Activated CD4-positive, alpha-beta T cell treated with anti-CD3 and anti-CD28 coated beads for 1 hour (primary cell): ENCODE results near the gene ALOX12B.
"Not testable (repeated sequence)": the region's sequence is repeated elsewhere in the genome, so short reads cannot be mapped to it uniquely, and the experiment has no call there.

Source experiments
- DNase-seq: peaks from one replicate; pipeline ENCODE4 v3.0.0-alpha.2; 2020

The ALOX12B gene

DNA sequence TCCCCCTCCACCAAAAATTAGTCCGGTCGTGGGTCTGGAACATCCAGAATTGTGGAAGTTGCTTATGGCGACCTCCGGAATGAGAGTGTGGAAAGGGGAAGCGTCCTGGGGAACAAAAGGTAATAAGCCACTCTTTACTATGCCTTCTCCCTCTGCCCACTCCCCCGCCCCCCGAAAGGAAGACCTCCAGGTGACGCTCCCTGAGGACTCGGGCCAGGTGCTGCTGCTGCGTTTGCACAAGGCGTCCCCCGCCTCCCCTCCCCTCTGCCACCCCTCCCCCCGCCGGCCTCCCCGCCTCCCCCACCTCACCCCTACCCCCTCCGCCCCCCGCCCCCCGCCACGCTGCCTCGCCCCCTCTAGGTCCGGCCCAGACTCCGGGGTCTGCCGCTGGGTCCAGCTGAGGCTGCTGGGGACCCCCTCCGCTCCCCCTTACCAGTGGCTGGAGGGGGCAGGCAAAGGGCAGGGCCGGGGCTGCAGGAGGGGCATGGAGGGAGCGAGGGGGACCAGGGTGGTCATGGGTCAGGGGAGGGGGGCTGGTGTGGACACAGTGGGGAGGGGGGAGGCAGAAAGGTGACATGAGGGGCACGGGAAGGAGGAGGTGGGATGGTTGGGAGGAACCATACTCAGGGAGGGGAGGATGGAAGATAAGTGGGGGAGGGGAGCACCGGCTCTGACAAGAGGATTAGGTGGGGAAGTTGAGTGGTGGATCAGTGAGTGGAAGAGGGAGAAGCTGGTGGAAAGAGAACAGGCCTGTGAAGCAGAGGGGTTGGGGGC lies 23.6 kb downstream of the ALOX12B start:
- no peak for DNase-seq

DNA sequence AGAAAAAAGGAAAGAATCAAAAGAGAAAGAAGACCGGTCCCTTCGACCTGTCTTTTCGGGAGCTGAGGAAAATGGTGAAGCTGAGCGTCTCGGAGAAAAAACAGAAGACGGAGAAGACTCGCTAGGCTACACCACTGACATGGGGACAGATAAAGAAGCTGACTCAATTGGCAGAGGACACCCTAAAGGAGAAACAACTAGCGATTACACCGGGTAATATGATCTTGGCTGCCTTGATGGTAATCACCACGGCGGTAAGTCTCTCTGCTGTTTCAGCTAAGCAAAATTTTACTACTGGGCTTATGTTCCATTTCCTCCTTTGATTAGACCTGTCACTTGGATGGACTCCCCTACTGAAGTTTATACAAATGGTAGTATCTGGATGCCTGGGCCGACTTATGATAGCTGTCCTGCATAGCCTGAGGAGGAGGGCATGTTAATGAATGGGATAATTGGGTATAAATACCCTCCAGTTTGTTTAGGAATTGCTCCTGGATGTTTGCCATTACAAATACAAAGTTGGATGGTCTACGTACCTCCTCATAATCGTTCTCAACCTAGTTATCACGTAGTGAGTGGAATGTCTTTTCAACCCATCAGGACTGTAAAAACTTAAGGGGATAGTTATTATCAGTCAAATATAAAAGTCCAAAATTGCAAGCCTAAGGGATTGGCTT lies 24.6 kb downstream of the ALOX12B start:
- DNase-seq, result no peak

DNA sequence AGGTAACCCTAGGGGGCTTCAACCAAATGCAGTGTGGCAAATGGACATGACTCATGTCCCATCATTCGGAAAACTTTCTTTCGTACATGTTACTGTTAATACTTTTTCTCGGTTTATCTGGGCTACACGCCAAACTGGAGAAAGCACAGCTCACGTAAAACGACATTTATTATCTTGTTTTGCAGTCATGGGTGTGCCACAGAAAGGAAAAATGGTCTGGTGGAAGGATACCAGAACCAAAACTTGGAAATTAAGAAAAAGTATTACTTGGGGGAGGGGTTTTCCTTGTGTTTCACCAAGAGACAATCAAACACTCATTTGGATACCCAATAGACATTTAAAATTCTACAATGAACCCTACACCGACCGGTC lies 25.1 kb downstream of the ALOX12B start:
- no peak for DNase-seq

DNA sequence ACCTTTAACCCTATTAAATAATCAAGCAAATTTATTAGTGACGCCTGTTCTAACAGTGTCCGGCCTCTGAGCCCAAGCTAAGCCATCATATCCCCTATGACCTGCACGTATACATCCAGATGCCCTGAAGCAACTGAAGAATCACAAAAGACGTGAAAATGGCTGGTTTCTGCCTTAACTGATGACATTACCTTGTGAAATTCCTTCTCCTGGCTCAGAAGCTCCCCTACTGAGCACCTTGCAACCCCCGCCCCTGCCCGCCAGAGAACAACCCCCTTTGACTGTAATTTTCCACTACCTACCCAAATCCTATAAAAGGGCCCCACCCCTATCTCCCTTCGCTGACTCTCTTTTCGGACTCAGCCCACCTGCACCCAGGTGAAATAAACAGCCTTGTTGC lies 25.7 kb downstream of the ALOX12B start:
- not testable (repeated sequence) for DNase-seq

DNA sequence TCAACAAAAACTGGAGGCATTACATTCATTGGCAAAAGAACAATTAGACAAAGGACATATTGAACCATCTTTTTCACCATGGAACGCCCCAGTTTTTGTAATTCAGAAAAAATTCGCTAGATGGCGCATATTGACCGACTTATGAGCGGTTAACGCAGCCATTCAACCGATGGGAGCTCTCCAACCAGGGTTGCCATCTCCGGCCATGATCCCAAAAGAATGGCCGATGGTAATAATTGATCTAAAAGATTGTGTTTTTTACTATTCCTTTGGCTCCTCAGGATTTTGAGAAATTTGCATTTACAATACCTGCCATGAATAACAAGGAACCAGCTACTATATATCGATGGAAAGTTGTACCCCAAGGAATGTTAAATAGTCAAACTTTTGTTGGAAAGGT lies 27.2 kb downstream of the ALOX12B start:
- no peak for DNase-seq

DNA sequence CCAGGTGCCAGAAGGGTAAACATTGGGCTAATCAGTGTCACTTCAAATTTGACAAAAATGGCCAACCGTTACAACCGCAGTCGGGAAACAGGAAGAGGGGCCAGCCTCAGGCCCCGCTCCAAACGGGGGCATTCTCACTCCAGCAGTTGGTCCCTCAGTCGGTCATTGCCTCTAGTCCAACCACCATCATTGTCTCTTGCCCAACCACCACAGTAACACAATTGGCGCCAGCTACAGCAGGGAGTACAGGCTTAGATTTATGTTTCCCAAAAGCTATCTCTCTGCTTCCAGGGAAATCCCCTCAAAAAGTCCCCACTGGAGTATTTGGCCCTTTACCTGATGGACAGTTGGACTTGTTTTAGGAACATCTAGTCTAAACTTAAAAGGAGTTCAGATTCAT lies 28.4 kb downstream of the ALOX12B start:
- no peak for DNase-seq

DNA sequence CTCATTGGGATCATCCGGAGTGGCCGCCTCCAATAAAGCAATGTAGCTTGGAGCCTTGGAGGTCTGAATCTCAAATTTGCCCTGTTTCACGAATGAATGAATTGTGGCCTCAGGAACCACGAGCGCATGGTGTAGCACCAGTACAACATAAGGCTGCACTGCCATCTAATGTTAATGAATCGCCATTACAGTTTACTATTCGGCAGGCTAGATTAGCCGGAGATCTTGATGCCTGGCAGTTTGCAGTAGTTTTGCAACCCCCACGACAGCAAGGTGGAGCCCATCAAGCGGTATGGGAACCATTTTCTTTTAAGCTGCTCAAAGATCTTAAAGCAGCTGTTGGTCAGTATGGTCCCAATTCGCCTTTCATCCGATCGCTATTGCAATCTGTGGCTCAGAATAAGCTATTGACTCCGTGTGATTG lies 29.8 kb downstream of the ALOX12B start:
- DNase-seq, result no peak

DNA sequence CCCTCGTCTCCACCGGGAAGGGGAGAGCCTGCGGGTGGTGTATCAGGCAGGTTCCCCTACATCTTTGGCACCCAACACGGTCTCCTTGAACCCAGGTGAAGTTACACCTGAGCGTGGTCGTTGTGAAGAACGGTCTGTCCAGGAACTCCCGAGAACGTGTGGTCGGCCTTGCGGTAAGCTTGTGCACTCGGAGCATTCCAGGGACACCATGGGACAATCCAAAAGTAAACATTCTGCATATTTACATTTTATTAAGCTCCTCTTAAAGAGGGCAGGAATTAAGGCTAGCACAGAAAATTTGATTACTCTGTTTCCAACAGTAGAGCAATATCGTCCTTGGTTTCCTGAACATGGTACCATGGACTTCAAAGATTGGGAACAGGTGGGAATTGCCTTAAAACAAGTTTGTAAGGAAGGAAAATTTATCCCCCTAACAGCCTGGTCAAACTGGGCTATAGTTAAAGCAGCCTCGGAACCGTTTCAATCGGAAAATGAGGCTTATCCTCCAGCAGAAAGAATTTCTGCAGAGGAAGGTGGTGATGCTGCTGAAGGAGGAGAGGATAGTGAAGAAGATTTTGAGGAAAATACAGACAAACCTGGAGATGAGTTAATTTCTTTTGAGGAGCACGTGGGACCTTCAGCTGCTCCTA lies 30.4 kb downstream of the ALOX12B start:
- no peak for DNase-seq

DNA sequence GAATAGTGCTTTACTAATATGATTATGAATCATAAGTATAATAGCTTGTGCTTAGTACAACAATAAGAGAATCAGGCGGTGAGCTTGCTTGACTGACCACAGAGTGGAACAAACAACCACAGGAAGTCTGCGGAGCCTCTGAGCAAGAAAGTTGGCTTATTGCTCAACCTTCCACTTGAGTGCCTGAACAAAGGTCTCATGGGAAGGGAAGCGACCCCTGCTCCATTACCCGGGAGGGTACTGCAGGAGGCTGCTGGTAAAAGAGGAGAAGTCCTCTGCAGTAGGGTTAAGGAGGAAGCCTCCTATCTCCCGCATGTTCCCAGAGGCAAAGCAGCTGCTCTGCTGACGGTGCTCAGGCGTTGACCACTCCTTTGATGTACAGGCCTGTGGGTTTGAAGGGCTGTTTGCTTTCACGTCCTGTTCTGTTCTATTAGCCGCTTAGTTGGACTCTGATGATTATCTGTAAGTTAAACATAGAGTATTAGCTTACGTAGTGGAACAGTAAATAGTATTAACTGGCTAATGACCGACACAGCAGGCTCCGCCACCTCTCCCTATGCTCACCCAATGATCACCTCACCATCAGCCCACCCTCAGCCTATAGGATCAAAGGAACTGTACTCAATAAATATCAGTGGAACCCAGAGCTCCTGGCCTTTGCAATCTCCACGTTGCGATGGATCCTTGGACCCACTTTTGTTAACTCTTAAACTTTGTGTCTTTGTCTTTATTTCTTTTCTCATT lies 31.1 kb downstream of the ALOX12B start:
- no peak for DNase-seq

DNA sequence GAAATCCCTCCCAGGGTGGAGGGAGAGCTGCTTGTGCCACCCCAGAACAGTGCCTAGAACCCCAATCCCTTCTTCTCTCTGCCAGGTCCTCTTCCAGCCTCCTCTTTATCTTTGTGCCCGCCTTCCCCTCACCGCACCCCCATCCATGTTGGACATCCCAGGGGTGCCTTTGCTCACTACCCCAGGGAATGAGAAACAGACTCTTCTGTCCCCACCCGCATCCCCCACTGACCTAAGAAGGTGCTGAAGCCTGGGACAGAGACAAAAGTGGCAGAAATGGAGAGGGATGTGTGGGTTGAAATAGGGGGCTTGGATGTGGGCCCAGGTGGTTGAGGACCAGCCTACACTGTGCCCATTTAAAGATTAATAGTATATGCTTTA lies 31.7 kb downstream of the ALOX12B start:
- DNase-seq, result no peak

DNA sequence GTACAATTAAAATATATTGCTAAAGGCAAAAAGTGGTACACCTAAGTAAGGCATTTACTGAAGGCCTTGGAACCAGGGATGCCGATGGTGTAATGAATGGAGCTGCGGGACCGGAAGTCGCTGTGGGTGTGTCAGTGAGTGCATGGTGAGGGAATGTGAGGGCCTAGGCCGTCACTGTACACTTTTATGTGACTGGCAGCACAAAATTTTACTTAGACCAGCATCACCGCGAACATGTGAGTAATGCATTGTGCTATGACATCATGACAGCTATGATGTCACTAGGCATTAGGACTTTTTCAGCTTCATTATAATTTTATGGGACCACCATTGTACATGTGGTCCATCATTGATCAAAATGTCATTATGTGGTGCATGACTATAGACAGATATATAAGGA lies 33.9 kb downstream of the ALOX12B start:
- no peak for DNase-seq

DNA sequence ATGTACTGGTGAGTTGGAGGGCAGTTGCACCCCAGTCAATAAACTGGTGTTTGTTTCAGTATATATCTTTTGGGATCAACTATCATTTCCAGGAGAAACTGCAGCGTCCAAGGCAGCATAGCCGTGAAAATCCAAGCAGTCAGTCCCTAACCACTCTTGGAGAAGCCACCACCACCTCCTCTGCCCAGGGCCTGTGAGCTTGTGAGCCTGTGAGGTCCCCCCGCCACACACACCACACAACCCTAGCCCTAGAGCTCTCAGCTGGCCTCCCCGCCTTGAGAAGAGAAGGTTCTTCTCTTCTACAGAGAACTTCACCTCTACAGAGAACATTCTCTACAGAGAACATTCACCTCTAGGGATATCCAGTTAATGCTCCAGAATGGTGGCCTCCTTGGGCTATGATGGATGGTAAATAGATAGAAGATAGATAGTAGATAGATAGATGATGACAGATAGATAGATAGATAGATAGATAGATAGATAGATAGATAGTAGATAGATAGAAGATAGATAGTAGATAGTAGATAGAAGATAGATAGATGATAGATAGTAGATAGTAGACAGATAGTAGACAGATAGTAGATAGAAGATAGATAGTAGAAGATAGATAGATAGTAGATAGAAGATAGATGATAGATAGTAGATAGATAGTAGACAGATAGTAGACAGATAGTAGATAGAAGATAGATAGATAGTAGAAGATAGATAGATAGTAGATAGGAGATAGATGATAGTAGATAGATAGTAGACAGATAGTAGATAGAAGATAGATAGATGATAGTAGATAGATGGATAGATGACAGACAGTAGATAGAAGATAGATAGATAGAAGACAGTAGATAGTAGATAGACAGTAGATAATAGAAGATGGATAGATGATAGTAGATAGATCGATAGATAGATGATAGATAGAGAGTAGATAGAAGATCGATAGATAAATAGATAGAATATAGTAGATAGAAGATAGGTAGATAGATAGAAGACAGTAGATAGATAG lies 35.0 kb downstream of the ALOX12B start:
- DNase-seq, result no peak

DNA sequence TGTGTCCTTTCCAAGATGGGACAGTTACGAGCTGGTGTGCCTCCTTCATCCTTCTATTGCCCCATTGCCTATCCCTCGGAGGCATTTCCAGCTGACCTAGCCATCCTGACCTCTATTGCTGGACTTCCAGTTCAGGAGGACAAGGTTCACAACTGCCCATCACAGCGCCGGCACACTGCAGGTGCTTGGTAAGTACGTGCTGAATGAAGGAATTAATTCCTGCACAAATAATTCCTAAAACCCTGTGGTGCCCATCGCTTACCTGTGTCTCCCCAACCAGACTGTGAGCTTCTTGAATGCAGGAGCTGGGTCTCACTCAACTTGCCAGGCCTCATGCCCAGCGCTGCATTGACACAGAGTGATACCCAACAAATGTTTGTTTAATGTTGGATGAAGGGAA lies 35.7 kb downstream of the ALOX12B start:
- no peak for DNase-seq

DNA sequence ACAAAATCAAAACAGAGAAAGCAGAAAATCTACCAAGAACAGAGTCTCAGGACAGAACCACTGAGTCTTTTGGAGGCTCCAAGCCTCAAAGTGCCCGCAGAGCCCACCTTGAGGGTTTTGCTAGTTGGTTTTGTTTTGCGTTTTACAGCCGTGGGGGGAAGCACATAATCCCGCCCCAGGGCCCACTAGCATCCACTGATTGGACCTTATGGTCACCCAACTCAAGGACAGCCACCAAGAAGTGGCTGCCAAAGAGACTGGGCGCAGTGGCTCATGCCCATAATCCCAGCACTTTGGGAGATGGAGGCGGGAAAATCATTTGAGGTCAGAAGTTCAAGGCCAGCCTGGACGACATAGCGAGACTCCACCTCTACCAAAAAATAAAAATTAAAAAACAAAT lies 38.8 kb downstream of the ALOX12B start:
- no peak for DNase-seq

DNA sequence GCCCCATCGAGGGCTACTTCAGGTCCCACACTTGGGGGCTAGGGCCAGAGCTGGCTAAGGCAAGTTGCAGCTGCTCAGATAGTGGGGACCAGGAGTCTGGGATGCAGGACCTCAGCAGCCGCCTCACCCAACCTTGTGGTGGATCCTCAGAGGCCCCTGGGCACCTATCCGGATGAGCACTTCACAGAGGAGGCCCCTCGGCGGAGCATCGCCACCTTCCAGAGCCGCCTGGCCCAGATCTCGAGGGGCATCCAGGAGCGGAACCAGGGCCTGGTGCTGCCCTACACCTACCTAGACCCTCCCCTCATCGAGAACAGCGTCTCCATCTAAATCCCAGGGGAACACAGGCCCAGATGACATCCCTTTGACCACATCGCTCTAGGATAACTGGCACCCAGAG lies 39.3 kb downstream of the ALOX12B start:
- no peak for DNase-seq

DNA sequence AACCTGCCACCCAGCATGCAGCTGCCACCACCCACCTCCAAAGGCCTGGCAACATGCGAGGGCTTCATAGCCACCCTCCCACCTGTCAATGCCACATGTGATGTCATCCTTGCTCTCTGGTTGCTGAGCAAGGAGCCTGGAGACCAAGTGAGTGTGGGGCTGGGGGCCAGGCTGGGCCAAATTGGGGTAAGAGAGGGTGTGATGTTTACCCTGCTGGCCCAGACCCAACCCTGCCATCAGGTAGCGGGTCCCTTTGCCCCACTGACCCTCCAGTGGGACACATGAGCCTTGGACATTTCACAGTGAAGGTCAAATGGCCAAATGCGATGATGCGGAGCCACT lies 39.8 kb downstream of the ALOX12B start:
- DNase-seq, result no peak

DNA sequence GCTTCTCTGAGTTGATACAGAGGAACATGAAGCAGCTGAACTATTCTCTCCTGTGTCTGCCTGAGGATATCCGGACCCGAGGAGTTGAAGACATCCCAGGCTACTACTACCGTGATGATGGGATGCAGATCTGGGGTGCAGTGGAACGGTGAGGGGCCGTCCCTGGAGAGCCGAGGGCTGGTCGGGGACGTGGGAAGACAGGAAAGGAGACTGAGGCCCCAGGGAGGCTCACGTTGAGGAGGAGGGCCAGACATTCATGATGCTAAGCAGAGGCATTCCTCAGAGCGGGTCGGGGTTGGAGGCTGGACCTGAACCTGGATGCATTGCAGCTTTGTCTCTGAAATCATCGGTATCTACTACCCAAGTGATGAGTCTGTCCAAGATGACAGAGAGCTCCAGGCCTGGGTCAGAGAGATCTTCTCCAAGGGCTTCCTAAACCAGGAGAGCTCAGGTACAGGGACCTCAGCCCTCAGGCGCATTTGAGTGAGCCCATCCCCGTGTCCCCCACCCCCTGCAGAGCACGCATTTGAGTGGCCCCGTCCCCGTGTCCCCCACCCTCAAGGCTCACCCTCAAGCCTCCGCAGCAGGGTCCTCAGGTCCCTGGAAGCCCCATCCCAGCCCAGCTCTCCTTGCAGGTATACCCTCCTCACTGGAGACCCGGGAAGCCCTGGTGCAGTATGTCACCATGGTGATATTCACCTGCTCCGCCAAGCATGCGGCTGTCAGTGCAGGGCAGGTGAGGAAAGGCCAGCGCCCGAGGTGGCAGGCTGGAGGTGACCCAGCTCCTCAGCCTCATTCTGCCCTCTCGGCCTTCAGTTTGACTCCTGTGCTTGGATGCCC lies 40.4 kb downstream of the ALOX12B start:
- no peak for DNase-seq

DNA sequence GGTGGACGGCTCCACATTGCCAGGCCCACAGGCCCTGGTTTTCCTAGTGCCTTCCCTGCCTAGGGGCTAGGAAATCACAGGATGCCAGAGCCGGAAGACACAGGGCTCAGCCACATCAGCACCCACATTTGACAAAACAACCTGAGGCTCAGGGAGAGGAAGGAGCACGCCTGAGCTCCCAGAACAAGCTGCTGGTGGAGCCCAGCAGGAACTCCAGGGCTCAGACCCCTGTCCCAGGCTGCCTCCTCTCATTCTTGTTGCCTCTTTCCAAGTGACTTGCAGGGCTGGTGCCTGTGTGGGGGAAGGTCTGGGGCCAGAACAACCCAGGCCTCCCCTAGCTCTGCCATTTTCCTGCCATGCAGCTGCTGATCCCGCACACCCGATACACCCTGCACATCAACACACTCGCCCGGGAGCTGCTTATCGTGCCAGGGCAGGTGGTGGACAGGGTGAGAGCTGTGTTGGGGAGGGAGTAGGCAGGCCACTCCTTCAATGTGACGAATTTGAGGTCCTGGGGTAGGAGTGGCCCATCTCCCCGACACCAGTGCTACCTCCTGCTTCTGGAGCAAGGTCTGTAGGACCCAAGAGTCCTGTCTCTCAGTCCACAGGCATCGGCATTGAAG lies 41.1 kb downstream of the ALOX12B start:
- no peak for DNase-seq

DNA sequence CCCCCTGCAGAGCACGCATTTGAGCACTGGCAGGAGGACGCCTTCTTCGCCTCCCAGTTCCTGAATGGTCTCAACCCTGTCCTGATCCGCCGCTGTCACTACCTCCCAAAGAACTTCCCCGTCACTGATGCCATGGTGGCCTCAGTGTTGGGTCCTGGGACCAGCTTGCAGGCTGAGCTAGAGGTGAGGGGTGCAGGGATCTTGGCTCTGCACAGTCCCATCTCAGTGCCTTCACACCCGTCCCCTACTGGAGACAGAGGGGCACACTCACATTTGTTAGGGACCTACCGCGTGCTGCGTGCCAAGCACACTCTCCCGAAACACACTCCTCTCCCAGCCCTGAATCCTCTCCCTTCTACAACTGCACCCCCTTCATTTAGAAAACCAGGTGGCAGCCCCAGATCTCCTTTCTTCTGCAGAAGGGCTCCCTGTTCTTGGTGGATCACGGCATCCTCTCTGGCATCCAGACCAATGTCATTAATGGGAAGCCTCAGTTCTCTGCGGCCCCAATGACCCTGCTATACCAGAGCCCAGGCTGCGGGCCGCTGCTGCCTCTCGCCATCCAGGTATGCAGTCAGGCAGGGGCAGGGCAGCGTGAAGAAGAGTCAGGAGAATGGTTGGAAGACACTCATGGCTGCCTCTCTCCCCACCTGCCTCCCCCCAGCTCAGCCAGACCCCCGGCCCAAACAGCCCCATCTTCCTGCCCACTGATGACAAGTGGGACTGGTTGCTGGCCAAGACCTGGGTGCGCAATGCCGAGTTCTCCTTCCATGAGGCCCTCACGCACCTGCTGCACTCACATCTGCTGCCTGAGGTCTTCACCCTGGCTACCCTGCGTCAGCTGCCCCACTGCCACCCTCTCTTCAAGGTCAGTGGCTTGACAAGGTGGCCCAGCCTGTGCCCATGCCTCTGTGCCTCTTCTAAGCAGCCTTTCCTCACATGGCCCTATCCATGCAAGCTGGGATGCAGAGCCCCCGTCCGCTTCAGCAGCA lies 42.4 kb downstream of the ALOX12B start:
- DNase-seq, result no peak

DNA sequence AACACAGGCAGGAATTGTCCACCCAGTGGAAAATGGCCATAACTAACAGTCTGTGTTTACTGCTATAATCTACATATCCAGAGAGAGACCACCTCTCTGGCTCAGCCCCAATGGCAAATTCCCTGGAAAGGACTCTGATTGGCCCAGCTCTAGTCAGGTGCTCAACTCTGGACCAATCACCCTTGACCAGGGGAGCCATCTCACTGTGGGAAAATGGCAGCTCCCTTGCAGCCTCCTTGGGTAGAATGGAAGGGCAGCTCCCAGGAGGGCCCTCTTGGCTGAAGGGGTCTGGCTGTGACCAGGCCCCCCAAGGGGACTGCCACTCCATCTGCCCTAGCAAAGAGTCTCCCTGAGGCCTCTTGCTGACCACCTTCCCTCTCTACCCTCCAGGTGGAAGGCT lies 45.5 kb downstream of the ALOX12B start:
- no peak for DNase-seq
